B cell (primary cell): ENCODE results near the gene KCNJ12.
"Not testable (repeated sequence)": the region's sequence is repeated elsewhere in the genome, so short reads cannot be mapped to it uniquely, and the experiment has no call there.

ENCODE experiments used
- CTCF ChIP-seq: fragments of 200-600 bp; IDR thresholded peaks from one replicate; pipeline ENCODE4 v1.8.0; 2022; ENCODE audit warnings: antibody characterized with exemption, mild to moderate bottlenecking
- EZH2 ChIP-seq: IDR thresholded peaks from 2 replicates; pipeline ENCODE4 v1.6.1; 2012; ENCODE audit warnings: borderline replicate concordance, low read depth, mild to moderate bottlenecking, moderate library complexity, low read length; ENCODE audit not compliant: insufficient read depth, poor library complexity, severe bottlenecking

- TF ChIP-seq CTCF, EZH2: not testable (repeated sequence)
Observed at GRCh38 chr17:21407752-21408151, 31.6 kb downstream of the KCNJ12 start.
